ENCODE data around the gene HBD. TPM values are rescaled to one million over a fixed set of nuclear protein-coding genes. Genes with fewer than 3 reads are reported as not detected.

HBD gene
- total RNA-seq, result not detected

GRCh38 chr11:5234381-5234834 is at the start of gene HBD:
TSS of gene HBD (minus strand) at chr11:5234483. CDS start at chr11:5234433, 50 bp downstream.
- CTCF ChIA-PET, result no interaction called here
- peaks cover 10% of the 10 kb centered on the region for H3K27me3 Mint-ChIP-seq (ENCODE audit: low read depth)
- peaks cover 8% of the 10 kb centered on the region for H3K4me1 Mint-ChIP-seq (ENCODE audit: low read depth)
- DNase-seq, result no peak
- peak; percentile 19 for ATAC-seq
- no peaks in the 10 kb centered on the region for H3K36me3 Mint-ChIP-seq (ENCODE audit: low read depth)
- H3K9me3 Mint-ChIP-seq (ENCODE audit: insufficient read depth), result no peaks in the 10 kb centered on the region
- no peak within 1 kb of the TSS for H3K27ac Mint-ChIP-seq
- H3K4me3 Mint-ChIP-seq, result no peak within 1 kb of the TSS
- POLR2A ChIA-PET, result no interaction called here

GRCh38 chr11:5283882-5284281 is 49.6 kb upstream of the HBD start:
- H3K27ac Mint-ChIP-seq, result no peak overlapping the region
- CTCF ChIA-PET, result no interaction called here
- no peak overlapping the region for H3K4me3 Mint-ChIP-seq

GRCh38 chr11:5283086-5283485 is 48.8 kb upstream of the HBD start:
- no peaks in the 10 kb centered on the region for H3K9me3 Mint-ChIP-seq (ENCODE audit: insufficient read depth)
- DNase-seq, result no peak
- ChIA-PET CTCF (no interaction called here), POLR2A (no interaction called here)
- no peak overlapping the region for H3K27ac Mint-ChIP-seq
- H3K36me3 Mint-ChIP-seq (ENCODE audit: low read depth), result no peaks in the 10 kb centered on the region
- no peak for ATAC-seq
- H3K27me3 Mint-ChIP-seq (ENCODE audit: low read depth), result no peaks in the 10 kb centered on the region
- H3K4me3 Mint-ChIP-seq, result no peak overlapping the region
- H3K4me1 Mint-ChIP-seq (ENCODE audit: low read depth), result no peaks in the 10 kb centered on the region

More at GRCh38 chr11:5283882-5284281, 49.6 kb upstream of the HBD start:
- no peak for ATAC-seq
- Mint-ChIP-seq H3K36me3 (ENCODE audit: low read depth) (no peaks in the 10 kb centered on the region), H3K4me1 (ENCODE audit: low read depth) (no peaks in the 10 kb centered on the region), H3K9me3 (ENCODE audit: insufficient read depth) (no peaks in the 10 kb centered on the region), H3K27me3 (ENCODE audit: low read depth) (no peaks in the 10 kb centered on the region)
- DNase-seq, result no peak
- POLR2A ChIA-PET, result no interaction called here

- ATAC-seq, result no peak
- H3K27ac Mint-ChIP-seq, result no peak overlapping the region
- H3K36me3 Mint-ChIP-seq (ENCODE audit: low read depth), result no peaks in the 10 kb centered on the region
- no peak for DNase-seq
- H3K9me3 Mint-ChIP-seq (ENCODE audit: insufficient read depth), result no peaks in the 10 kb centered on the region
- H3K4me1 Mint-ChIP-seq (ENCODE audit: low read depth), result no peaks in the 10 kb centered on the region
- ChIA-PET POLR2A (no interaction called here), CTCF (no interaction called here)
- no peaks in the 10 kb centered on the region for H3K27me3 Mint-ChIP-seq (ENCODE audit: low read depth)
- no peak overlapping the region for H3K4me3 Mint-ChIP-seq
Measured at GRCh38 chr11:5282628-5283027, 48.3 kb upstream of the HBD start.

GRCh38 chr11:5281596-5281995 is 47.3 kb upstream of the HBD start:
- Mint-ChIP-seq H3K4me1 (ENCODE audit: low read depth) (no peaks in the 10 kb centered on the region), H3K36me3 (ENCODE audit: low read depth) (no peaks in the 10 kb centered on the region), H3K4me3 (no peak overlapping the region), H3K9me3 (ENCODE audit: insufficient read depth) (no peaks in the 10 kb centered on the region), H3K27me3 (ENCODE audit: low read depth) (no peaks in the 10 kb centered on the region), H3K27ac (no peak overlapping the region)
- CTCF ChIA-PET, result no interaction called here
- ATAC-seq (no peak), DNase-seq (no peak)
- POLR2A ChIA-PET, result no interaction called here

DNA sequence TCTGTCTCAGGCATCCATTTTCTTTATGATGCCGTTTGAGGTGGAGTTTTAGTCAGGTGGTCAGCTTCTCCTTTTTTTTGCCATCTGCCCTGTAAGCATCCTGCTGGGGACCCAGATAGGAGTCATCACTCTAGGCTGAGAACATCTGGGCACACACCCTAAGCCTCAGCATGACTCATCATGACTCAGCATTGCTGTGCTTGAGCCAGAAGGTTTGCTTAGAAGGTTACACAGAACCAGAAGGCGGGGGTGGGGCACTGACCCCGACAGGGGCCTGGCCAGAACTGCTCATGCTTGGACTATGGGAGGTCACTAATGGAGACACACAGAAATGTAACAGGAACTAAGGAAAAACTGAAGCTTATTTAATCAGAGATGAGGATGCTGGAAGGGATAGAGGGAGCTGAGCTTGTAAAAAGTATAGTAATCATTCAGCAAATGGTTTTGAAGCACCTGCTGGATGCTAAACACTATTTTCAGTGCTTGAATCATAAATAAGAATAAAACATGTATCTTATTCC is 46.4 kb upstream of the HBD start:
- DNase-seq, result no peak
- Mint-ChIP-seq H3K36me3 (ENCODE audit: low read depth) (no peaks in the 10 kb centered on the region), H3K27me3 (ENCODE audit: low read depth) (no peaks in the 10 kb centered on the region), H3K4me3 (no peak overlapping the region), H3K4me1 (ENCODE audit: low read depth) (no peaks in the 10 kb centered on the region), H3K9me3 (ENCODE audit: insufficient read depth) (no peaks in the 10 kb centered on the region), H3K27ac (no peak overlapping the region)
- ChIA-PET CTCF (no interaction called here), POLR2A (no interaction called here)
- no peak for ATAC-seq

GRCh38 chr11:5279471-5280090 is 45.3 kb upstream of the HBD start:
- H3K9me3 Mint-ChIP-seq (ENCODE audit: insufficient read depth), result no peaks in the 10 kb centered on the region
- no peak overlapping the region for H3K4me3 Mint-ChIP-seq
- ATAC-seq (no peak), DNase-seq (no peak)
- no peaks in the 10 kb centered on the region for H3K27me3 Mint-ChIP-seq (ENCODE audit: low read depth)
- no peak overlapping the region for H3K27ac Mint-ChIP-seq
- no peaks in the 10 kb centered on the region for H3K4me1 Mint-ChIP-seq (ENCODE audit: low read depth)
- H3K36me3 Mint-ChIP-seq (ENCODE audit: low read depth), result no peaks in the 10 kb centered on the region
- POLR2A ChIA-PET, result no interaction called here
- CTCF ChIA-PET, result no interaction called here

GRCh38 chr11:5277807-5278382 is 43.6 kb upstream of the HBD start:
- no peaks in the 10 kb centered on the region for H3K9me3 Mint-ChIP-seq (ENCODE audit: insufficient read depth)
- ChIA-PET CTCF (interaction anchor here (1.2 kb wide), 1 partner anchor 154 kb away, joined by 4 read pairs; no protein-coding TSS in a partner anchor), POLR2A (no interaction called here)
- no peaks in the 10 kb centered on the region for H3K36me3 Mint-ChIP-seq (ENCODE audit: low read depth)
- no peak overlapping the region for H3K4me3 Mint-ChIP-seq
- H3K4me1 Mint-ChIP-seq (ENCODE audit: low read depth), result no peaks in the 10 kb centered on the region
- H3K27ac Mint-ChIP-seq, result no peak overlapping the region
- no peaks in the 10 kb centered on the region for H3K27me3 Mint-ChIP-seq (ENCODE audit: low read depth)
- DNase-seq, result no peak
- ATAC-seq, result no peak

DNA sequence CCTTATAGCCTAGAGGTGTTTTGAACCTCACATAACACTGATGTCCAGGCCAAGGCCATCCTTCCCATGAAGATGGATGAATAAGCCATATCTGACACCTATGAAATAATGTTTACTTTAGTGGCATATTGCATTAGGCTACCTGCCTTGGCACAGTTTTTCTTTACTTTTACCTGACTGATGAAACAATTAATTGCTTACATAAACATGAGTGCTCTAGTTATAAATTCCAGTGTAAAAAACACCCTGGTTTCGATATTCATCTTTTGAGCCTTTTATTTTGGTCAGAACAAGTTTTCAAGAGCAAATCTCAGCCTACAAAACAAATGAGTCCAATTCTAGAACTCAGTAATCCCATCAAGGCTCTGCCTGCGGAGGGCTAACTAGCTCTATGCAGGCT is 42.4 kb upstream of the HBD start:
- Mint-ChIP-seq H3K4me3 (no peak overlapping the region), H3K9me3 (ENCODE audit: insufficient read depth) (no peaks in the 10 kb centered on the region), H3K36me3 (ENCODE audit: low read depth) (no peaks in the 10 kb centered on the region), H3K27ac (no peak overlapping the region), H3K4me1 (ENCODE audit: low read depth) (no peaks in the 10 kb centered on the region), H3K27me3 (ENCODE audit: low read depth) (no peaks in the 10 kb centered on the region)
- ChIA-PET CTCF (no interaction called here), POLR2A (no interaction called here)
- ATAC-seq, result no peak
- no peak for DNase-seq

GRCh38 chr11:5275369-5276110 is 41.3 kb upstream of the HBD start:
- H3K27ac Mint-ChIP-seq, result no peak overlapping the region
- CTCF ChIA-PET, result no interaction called here
- no peaks in the 10 kb centered on the region for H3K9me3 Mint-ChIP-seq (ENCODE audit: insufficient read depth)
- POLR2A ChIA-PET, result no interaction called here
- no peaks in the 10 kb centered on the region for H3K27me3 Mint-ChIP-seq (ENCODE audit: low read depth)
- DNase-seq (no peak), ATAC-seq (no peak)
- no peaks in the 10 kb centered on the region for H3K36me3 Mint-ChIP-seq (ENCODE audit: low read depth)
- no peaks in the 10 kb centered on the region for H3K4me1 Mint-ChIP-seq (ENCODE audit: low read depth)
- no peak overlapping the region for H3K4me3 Mint-ChIP-seq

GRCh38 chr11:5274395-5274794 is 40.1 kb upstream of the HBD start:
- Mint-ChIP-seq H3K9me3 (ENCODE audit: insufficient read depth) (no peaks in the 10 kb centered on the region), H3K4me3 (no peak overlapping the region), H3K4me1 (ENCODE audit: low read depth) (no peaks in the 10 kb centered on the region), H3K27ac (no peak overlapping the region), H3K36me3 (ENCODE audit: low read depth) (no peaks in the 10 kb centered on the region), H3K27me3 (ENCODE audit: low read depth) (no peaks in the 10 kb centered on the region)
- ATAC-seq (no peak), DNase-seq (no peak)
- CTCF ChIA-PET, result no interaction called here
- POLR2A ChIA-PET, result no interaction called here

DNA sequence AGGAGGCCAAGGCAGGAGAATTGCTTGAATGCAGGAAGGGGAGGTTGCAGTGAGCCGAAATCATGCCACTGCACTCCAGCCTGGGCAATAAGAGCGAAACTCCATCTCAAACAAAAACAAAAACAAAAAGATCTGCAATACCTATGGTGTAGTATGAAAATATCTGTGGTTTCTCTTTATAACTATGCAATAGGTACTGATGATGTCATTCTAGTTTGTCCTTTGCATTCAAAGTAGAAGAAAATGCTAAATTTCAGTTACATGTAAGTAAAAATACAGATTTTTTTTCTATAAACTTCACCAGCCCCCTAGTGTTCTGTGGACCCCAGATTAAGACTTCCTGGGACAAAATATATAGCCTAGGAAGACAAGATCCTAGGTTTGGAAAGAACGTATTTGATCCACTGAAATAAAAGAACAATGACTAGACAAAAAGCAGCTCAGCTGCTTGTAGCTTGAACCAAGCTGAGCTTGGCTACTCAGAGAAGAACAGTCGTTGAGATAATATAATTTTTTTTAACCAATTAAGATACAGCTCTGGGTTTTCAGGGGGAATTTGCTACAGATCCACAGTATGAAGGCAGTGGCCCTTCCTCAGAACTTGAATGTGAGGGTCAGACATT is 38.2 kb upstream of the HBD start:
- Mint-ChIP-seq H3K9me3 (ENCODE audit: insufficient read depth) (no peaks in the 10 kb centered on the region), H3K36me3 (ENCODE audit: low read depth) (no peaks in the 10 kb centered on the region), H3K27me3 (ENCODE audit: low read depth) (no peaks in the 10 kb centered on the region), H3K4me3 (no peak overlapping the region), H3K27ac (no peak overlapping the region), H3K4me1 (ENCODE audit: low read depth) (no peaks in the 10 kb centered on the region)
- ATAC-seq (no peak), DNase-seq (no peak)
- ChIA-PET CTCF (no interaction called here), POLR2A (no interaction called here)

Data from activated CD8-positive, alpha-beta T cell treated with anti-CD3 and anti-CD28 coated beads, Interleukin-2, amount 10 ng/mL, durations not matched to agents 7 days and 5 days (primary cell).